Measurements from ENCODE around the gene TIPARP. TPM values are rescaled to one million over a fixed set of nuclear protein-coding genes. Genes with fewer than 3 reads are reported as not detected.

Gene TIPARP
- total and polyA plus RNA-seq, 2 experiments from 2014 or later, result 4.5 to 6.9 TPM

GRCh38 chr3:156751461-156752025 lies 77.2 kb downstream of the TIPARP start:
- Histone ChIP-seq H3K27me3 (ENCODE audit: insufficient read depth) (no peaks in the 10 kb centered on the region), H4K20me1 (replicated peaks; ENCODE audit: insufficient read depth) (no peaks in the 10 kb centered on the region), H2AFZ (peak overlapping the region; percentile 35; the same call in 1 of the 2 replicates), H3F3A (replicated peaks; ENCODE audit: low read depth) (no peaks in the 10 kb centered on the region), H3K27ac (ENCODE audit: low read depth) (peak overlapping the region; percentile 79), H3K4me3 (peak overlapping the region; percentile 14; the same call in 1 of the 2 replicates), H3K4me2 (peak overlapping the region; percentile 39), H3K9me2 (ENCODE audit: insufficient read depth) (0 out of 2 replicates have a peak, but pooled peaks cover 5% of the 10 kb centered on the region), H3K36me3 (ENCODE audit: insufficient read depth) (no peaks in the 10 kb centered on the region), H3K79me2 (replicated peaks; ENCODE audit: insufficient read depth) (no peaks in the 10 kb centered on the region), H3K4me1 (ENCODE audit: insufficient read depth) (peaks cover 25% of the 10 kb centered on the region)
- Mint-ChIP-seq H3K4me3 (peak overlapping the region; percentile 64), H3K27ac (peak overlapping the region; percentile 95), H3K27me3 (ENCODE audit: insufficient read depth, low read depth, poor library complexity) (peaks cover 15% of the 10 kb centered on the region), H3K36me3 (ENCODE audit: low read depth) (peaks cover 2% of the 10 kb centered on the region; the same call in 1 of the 3 replicates), H3K4me1 (peaks cover 39% of the 10 kb centered on the region), H3K9me3 (no peaks in the 10 kb centered on the region; the same call in 2 of the 3 replicates)
- ATAC-seq, result peak; percentile 94
- no peak for TF ChIP-seq ETS1 (IDR thresholded peaks at IDR 0.05)
- TF ChIP-seq, protein P1, sequence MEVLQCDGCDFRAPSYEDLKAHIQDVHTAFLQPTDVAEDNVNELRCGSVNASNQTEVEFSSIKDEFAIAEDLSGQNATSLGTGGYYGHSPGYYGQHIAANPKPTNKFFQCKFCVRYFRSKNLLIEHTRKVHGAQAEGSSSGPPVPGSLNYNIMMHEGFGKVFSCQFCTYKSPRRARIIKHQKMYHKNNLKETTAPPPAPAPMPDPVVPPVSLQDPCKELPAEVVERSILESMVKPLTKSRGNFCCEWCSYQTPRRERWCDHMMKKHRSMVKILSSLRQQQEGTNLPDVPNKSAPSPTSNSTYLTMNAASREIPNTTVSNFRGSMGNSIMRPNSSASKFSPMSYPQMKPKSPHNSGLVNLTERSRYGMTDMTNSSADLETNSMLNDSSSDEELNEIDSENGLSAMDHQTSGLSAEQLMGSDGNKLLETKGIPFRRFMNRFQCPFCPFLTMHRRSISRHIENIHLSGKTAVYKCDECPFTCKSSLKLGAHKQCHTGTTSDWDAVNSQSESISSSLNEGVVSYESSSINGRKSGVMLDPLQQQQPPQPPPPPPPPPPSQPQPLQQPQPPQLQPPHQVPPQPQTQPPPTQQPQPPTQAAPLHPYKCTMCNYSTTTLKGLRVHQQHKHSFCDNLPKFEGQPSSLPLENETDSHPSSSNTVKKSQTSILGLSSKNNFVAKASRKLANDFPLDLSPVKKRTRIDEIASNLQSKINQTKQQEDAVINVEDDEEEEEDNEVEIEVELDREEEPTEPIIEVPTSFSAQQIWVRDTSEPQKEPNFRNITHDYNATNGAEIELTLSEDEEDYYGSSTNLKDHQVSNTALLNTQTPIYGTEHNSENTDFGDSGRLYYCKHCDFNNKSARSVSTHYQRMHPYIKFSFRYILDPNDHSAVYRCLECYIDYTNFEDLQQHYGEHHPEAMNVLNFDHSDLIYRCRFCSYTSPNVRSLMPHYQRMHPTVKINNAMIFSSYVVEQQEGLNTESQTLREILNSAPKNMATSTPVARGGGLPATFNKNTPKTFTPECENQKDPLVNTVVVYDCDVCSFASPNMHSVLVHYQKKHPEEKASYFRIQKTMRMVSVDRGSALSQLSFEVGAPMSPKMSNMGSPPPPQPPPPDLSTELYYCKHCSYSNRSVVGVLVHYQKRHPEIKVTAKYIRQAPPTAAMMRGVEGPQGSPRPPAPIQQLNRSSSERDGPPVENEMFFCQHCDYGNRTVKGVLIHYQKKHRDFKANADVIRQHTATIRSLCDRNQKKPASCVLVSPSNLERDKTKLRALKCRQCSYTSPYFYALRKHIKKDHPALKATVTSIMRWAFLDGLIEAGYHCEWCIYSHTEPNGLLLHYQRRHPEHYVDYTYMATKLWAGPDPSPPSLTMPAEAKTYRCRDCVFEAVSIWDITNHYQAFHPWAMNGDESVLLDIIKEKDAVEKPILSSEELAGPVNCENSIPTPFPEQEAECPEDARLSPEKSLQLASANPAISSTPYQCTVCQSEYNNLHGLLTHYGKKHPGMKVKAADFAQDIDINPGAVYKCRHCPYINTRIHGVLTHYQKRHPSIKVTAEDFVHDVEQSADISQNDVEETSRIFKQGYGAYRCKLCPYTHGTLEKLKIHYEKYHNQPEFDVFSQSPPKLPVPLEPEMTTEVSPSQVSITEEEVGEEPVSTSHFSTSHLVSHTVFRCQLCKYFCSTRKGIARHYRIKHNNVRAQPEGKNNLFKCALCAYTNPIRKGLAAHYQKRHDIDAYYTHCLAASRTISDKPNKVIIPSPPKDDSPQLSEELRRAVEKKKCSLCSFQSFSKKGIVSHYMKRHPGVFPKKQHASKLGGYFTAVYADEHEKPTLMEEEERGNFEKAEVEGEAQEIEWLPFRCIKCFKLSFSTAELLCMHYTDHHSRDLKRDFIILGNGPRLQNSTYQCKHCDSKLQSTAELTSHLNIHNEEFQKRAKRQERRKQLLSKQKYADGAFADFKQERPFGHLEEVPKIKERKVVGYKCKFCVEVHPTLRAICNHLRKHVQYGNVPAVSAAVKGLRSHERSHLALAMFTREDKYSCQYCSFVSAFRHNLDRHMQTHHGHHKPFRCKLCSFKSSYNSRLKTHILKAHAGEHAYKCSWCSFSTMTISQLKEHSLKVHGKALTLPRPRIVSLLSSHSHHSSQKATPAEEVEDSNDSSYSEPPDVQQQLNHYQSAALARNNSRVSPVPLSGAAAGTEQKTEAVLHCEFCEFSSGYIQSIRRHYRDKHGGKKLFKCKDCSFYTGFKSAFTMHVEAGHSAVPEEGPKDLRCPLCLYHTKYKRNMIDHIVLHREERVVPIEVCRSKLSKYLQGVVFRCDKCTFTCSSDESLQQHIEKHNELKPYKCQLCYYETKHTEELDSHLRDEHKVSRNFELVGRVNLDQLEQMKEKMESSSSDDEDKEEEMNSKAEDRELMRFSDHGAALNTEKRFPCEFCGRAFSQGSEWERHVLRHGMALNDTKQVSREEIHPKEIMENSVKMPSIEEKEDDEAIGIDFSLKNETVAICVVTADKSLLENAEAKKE (CRISPR knock-in tag; IDR thresholded peaks at IDR 0.05), result peak; percentile 53
- TF ChIP-seq ZNF114 (CRISPR knock-in tag; IDR thresholded peaks at IDR 0.05), result no peak
- TF ChIP-seq EZH2 (IDR thresholded peaks at IDR 0.05; ENCODE audit: low read depth, unreplicated experiment), result no peak
- DNase-seq (ENCODE audit: low spot score), result peak; percentile 87

Other genes starting within 250 kb of the TIPARP start
- gene SSR3, start 119.5 kb upstream of the TIPARP start, total RNA-seq (2014; rRNA removed; shearing (Covaris generic)), result 143 and 156 TPM in 2 replicates
- 161 and 173 TPM in 2 replicates for gene SSR3, start 119.5 kb upstream of the TIPARP start, polyA plus RNA-seq (2016; fragmentation: Nextera tagmentation; extraction: Ambion mirVana)
- gene LEKR1, start 151.8 kb downstream of the TIPARP start, total RNA-seq (2014; rRNA removed; shearing (Covaris generic)), result not detected in 2 replicates
- not detected in 2 replicates for gene LEKR1, start 151.8 kb downstream of the TIPARP start, polyA plus RNA-seq (2016; fragmentation: Nextera tagmentation; extraction: Ambion mirVana)

All from GM23338 (cell line).